ENCODE results near the gene C7orf57. TPM values are rescaled to one million over a fixed set of nuclear protein-coding genes. Genes with fewer than 3 reads are reported as not detected.

Gene C7orf57
- polyA plus RNA-seq, 3 donors: 0.05 TPM; not detected in 2

GRCh38 chr7:48017674-48018073 is 17.7 kb upstream of the C7orf57 start:
- no peak for DNase-seq
- Mint-ChIP-seq H3K27me3 (ENCODE audit: low read depth in 3 of 3) (peaks cover 0 to 9% (median 0%) of the 10 kb centered on the region in 3 donors), H3K27ac (no peak overlapping the region), H3K4me3 (no peak overlapping the region), H3K9me3 (peaks cover 5 to 15% (median 9%) of the 10 kb centered on the region in 7 donors), H3K4me1 (no peaks in the 10 kb centered on the region), H3K36me3 (peaks cover 0 to under 1% of the 10 kb centered on the region in 2 donors)
- no peaks in the 10 kb centered on the region for H3K36me3 ChIP-seq (replicated peaks in 1 of 2; ENCODE audit: control insufficient read depth in 1 of 2, insufficient read depth in 2 of 2, low read length in 2 of 2)
- H4K20me1 ChIP-seq (ENCODE audit: insufficient read depth, low read length): no peaks in the 10 kb centered on the region
- no peaks in the 10 kb centered on the region for H3K9me3 ChIP-seq (replicated peaks in 1 of 2; ENCODE audit: control insufficient read depth in 1 of 2, insufficient read depth in 1 of 2, low read length in 2 of 2)
- intact Hi-C loops (cut with micrococcal nuclease): no loop called here
- no peak overlapping the region for H3K27ac ChIP-seq (ENCODE audit: low read depth in 1 of 2, low read length in 2 of 2)
- no peaks in the 10 kb centered on the region for H3K79me2 ChIP-seq (ENCODE audit: insufficient read depth, low read length)
- TF ChIP-seq CTCF (IDR thresholded peaks at IDR 0.05): no peak
- no peaks in the 10 kb centered on the region for H3K27me3 ChIP-seq (ENCODE audit: control insufficient read depth in 2 of 2, insufficient read depth in 2 of 2, low read length in 2 of 2)
- H2AFZ ChIP-seq (ENCODE audit: insufficient read depth, low read depth, low read length, poor library complexity, severe bottlenecking): no peak overlapping the region
- WGBS (ENCODE audit: insufficient coverage): 100% methylated on average over 3 of the region's 4 CpGs
- H3K9ac ChIP-seq (ENCODE audit: insufficient read depth, low read length, poor library complexity, severe bottlenecking): no peak overlapping the region
- H3K4me2 ChIP-seq (replicated peaks; ENCODE audit: extremely low read depth, low read length, poor library complexity, severe bottlenecking): no peak overlapping the region
- H3K4me1 ChIP-seq (ENCODE audit: control insufficient read depth in 1 of 2, insufficient read depth in 2 of 2, low read length in 2 of 2): no peaks in the 10 kb centered on the region
- H3K4me3 ChIP-seq (replicated peaks in 1 of 3; ENCODE audit: low read depth in 2 of 3, low read length in 3 of 3): no peak overlapping the region

GRCh38 chr7:48025624-48026023 is 9.7 kb upstream of the C7orf57 start:
- TF ChIP-seq CTCF (IDR thresholded peaks at IDR 0.05): no peak
- H3K27me3 ChIP-seq (ENCODE audit: control insufficient read depth in 2 of 2, insufficient read depth in 2 of 2, low read length in 2 of 2): peaks cover 0 to 2% of the 10 kb centered on the region in 2 donors
- H3K9me3 Mint-ChIP-seq: peaks cover 0 to 14% (median 11%) of the 10 kb centered on the region in 7 donors

More at GRCh38 chr7:48025624-48026023, 9.7 kb upstream of the C7orf57 start:
- Histone ChIP-seq H3K27ac (ENCODE audit: low read depth in 1 of 2, low read length in 2 of 2) (no peak overlapping the region), H3K79me2 (ENCODE audit: insufficient read depth, low read length) (no peaks in the 10 kb centered on the region), H3K4me1 (ENCODE audit: control insufficient read depth in 1 of 2, insufficient read depth in 2 of 2, low read length in 2 of 2) (no peaks in the 10 kb centered on the region), H4K20me1 (ENCODE audit: insufficient read depth, low read length) (no peaks in the 10 kb centered on the region), H3K4me2 (replicated peaks; ENCODE audit: extremely low read depth, low read length, poor library complexity, severe bottlenecking) (no peak overlapping the region), H3K9ac (ENCODE audit: insufficient read depth, low read length, poor library complexity, severe bottlenecking) (no peak overlapping the region), H2AFZ (ENCODE audit: insufficient read depth, low read depth, low read length, poor library complexity, severe bottlenecking) (no peak overlapping the region), H3K4me3 (replicated peaks in 1 of 3; ENCODE audit: low read depth in 2 of 3, low read length in 3 of 3) (no peak overlapping the region), H3K36me3 (replicated peaks in 1 of 2; ENCODE audit: control insufficient read depth in 1 of 2, insufficient read depth in 2 of 2, low read length in 2 of 2) (no peaks in the 10 kb centered on the region), H3K9me3 (replicated peaks in 1 of 2; ENCODE audit: control insufficient read depth in 1 of 2, insufficient read depth in 1 of 2, low read length in 2 of 2) (peaks cover 0 to 2% of the 10 kb centered on the region in 2 donors)
- no peaks in the 10 kb centered on the region for H3K4me1 Mint-ChIP-seq
- no peak overlapping the region for H3K4me3 Mint-ChIP-seq
- H3K27me3 Mint-ChIP-seq (ENCODE audit: low read depth in 3 of 3): peaks cover 5 to 7% (median 6%) of the 10 kb centered on the region in 3 donors
- intact Hi-C loops (cut with micrococcal nuclease): no loop called here
- no peaks in the 10 kb centered on the region for H3K36me3 Mint-ChIP-seq
- DNase-seq: no peak
- no CpG with 5 or more reads among the region's 5 CpGs for WGBS (ENCODE audit: insufficient coverage)
- no peak overlapping the region for H3K27ac Mint-ChIP-seq
